Glutamatergic neuron (in vitro differentiated cells): Measurements from ENCODE around the gene MBP. TPM values are rescaled to one million over a fixed set of nuclear protein-coding genes. Genes with fewer than 3 reads are reported as not detected.

Experiments used
- DNase-seq: peaks from one replicate; pipeline ENCODE4 v3.0.0; 2022
- H3K27ac Mint-ChIP-seq: one replicate; pipeline ENCODE4 v1.8.0; 2020; ENCODE audit warnings: mild to moderate bottlenecking, mixed read lengths, inconsistent platforms; ENCODE audit not compliant: unreplicated experiment
- H3K27me3 Mint-ChIP-seq: one replicate; pipeline ENCODE4 v1.8.0; 2020; ENCODE audit warnings: mild to moderate bottlenecking, moderate library complexity, mixed read lengths, inconsistent platforms; ENCODE audit not compliant: unreplicated experiment
- H3K36me3 Mint-ChIP-seq: one replicate; pipeline ENCODE4 v1.8.0; 2020; ENCODE audit warnings: mild to moderate bottlenecking, mixed read lengths, inconsistent platforms; ENCODE audit not compliant: unreplicated experiment
- H3K4me1 Mint-ChIP-seq: one replicate; pipeline ENCODE4 v1.8.0; 2020; ENCODE audit warnings: mild to moderate bottlenecking, low read depth, mixed read lengths, inconsistent platforms; ENCODE audit not compliant: unreplicated experiment
- H3K4me3 Mint-ChIP-seq: one replicate; pipeline ENCODE4 v1.8.0; 2020; ENCODE audit warnings: mild to moderate bottlenecking, mixed read lengths, inconsistent platforms; ENCODE audit not compliant: unreplicated experiment
- H3K9me3 Mint-ChIP-seq: one replicate; pipeline ENCODE4 v1.8.0; 2020; ENCODE audit warnings: mild to moderate bottlenecking, moderate library complexity, mixed read lengths, inconsistent platforms; ENCODE audit not compliant: unreplicated experiment
- total RNA-seq: library from RNA; stranded (reverse); fragmentation: NEBNext Ultra II Directional; extraction: Animal tissue kit (Norgen Biotek cat#: 25700); gene quantifications from one replicate; pipeline ENCODE4 v1.2.1, GENCODE V29; 2021; ENCODE audit not compliant: unreplicated experiment
- TF ChIP-seq, protein P1 (sequence below): fragments of 200-600 bp; sonication (generic); IDR thresholded peaks from one replicate; pipeline ENCODE4 v1.5.0; 2021; ENCODE audit not compliant: partially characterized antibody, unreplicated experiment

MBP gene
- total RNA-seq, 1 donor from 2014 or later = 82.6 TPM

DNA sequence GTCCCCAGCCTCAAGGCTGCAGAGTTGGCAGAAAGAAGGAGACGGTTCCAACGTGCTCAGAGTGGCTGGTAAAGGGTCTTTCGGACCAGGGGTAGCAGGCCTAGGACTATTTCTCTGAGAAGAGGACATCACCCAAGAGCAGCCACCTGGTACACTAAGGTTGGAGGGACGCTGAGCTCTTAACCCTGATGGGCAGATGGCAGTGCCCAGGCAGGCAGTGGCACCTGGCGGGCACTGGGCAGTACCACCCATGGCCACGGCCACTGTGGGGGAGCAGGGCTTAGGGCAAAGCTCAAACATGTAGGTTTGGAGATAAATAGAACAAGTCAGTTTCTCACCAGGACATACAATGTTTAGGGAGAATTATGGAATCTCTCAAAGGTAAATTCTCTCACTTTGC lies 53.5 kb downstream of the MBP start:
- TF ChIP-seq, protein P1, sequence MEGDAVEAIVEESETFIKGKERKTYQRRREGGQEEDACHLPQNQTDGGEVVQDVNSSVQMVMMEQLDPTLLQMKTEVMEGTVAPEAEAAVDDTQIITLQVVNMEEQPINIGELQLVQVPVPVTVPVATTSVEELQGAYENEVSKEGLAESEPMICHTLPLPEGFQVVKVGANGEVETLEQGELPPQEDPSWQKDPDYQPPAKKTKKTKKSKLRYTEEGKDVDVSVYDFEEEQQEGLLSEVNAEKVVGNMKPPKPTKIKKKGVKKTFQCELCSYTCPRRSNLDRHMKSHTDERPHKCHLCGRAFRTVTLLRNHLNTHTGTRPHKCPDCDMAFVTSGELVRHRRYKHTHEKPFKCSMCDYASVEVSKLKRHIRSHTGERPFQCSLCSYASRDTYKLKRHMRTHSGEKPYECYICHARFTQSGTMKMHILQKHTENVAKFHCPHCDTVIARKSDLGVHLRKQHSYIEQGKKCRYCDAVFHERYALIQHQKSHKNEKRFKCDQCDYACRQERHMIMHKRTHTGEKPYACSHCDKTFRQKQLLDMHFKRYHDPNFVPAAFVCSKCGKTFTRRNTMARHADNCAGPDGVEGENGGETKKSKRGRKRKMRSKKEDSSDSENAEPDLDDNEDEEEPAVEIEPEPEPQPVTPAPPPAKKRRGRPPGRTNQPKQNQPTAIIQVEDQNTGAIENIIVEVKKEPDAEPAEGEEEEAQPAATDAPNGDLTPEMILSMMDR = no peak
- H3K9me3 Mint-ChIP-seq = peaks cover 2% of the 10 kb centered on the region
- no peak overlapping the region for H3K4me3 Mint-ChIP-seq
- H3K4me1 Mint-ChIP-seq = peaks cover 19% of the 10 kb centered on the region
- H3K27me3 Mint-ChIP-seq = peaks cover 6% of the 10 kb centered on the region
- no peak overlapping the region for H3K27ac Mint-ChIP-seq
- no peaks in the 10 kb centered on the region for H3K36me3 Mint-ChIP-seq
- no peak for DNase-seq

DNA sequence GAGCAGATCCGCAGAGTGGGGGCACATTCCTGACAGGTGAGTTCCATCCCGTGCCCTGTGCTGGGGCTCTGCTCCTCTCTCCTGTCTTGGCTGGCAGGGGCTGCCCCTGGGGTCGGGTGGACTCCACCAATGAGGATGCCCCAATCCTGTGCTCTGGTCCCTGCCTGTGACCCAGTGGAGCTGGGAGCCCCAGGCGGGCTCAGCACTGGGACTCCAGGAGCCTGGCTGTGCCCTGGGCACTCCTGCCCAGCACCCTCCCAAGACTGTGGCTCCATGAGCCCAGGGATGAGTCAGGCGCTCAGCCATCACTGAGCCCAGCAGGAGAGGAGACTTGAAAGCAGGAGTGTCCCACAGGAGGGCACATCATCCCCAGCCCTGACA lies 53.9 kb downstream of the MBP start:
- H3K4me3 Mint-ChIP-seq = no peak overlapping the region

DNA sequence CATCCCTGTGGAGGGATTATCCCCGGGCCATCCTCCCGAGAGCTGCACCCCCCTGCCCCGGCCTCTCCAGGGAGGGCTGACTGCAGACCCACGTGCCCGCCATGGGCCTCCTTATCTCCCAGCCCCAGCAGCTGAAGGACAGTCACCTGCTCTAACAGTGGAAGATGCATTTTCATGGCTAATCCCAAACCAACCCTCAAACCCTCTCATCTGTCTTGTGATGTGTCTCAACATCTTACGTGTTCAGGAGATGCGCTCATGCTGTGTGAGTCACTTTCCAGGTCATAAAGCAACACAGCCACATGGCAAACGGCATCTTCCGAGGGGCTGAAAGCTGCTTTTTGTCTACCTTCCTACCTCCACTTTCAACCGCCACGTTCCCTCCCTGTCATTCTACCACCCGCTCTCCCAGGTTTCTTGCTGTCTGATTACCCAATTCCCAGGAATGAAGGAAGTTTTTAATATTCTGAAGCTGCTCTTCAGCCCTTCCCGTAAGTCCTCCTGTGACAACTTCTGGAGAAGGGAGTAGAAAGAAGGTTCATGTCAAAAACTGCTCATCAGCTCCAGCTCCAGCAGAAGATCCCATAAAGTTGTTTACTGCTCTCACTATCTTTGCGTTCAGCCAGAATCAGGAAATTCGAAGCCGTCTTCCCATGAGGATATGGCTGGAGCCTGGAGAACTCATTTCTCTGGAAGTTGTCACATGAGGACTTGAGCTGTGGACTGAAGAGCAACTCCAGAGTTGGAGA lies 54.5 kb downstream of the MBP start:
- Mint-ChIP-seq H3K27ac (no peak overlapping the region), H3K27me3 (peaks cover 6% of the 10 kb centered on the region), H3K4me3 (no peak overlapping the region), H3K4me1 (peaks cover 23% of the 10 kb centered on the region), H3K9me3 (peaks cover 2% of the 10 kb centered on the region), H3K36me3 (no peaks in the 10 kb centered on the region)
- TF ChIP-seq, protein P1 = no peak
- no peak for DNase-seq

More for the DNA sequence above, 53.9 kb downstream of the MBP start:
- TF ChIP-seq, protein P1 = no peak
- peaks cover 18% of the 10 kb centered on the region for H3K4me1 Mint-ChIP-seq
- H3K9me3 Mint-ChIP-seq = peaks cover 2% of the 10 kb centered on the region
- DNase-seq = no peak
- H3K27ac Mint-ChIP-seq = no peak overlapping the region
- H3K36me3 Mint-ChIP-seq = no peaks in the 10 kb centered on the region
- peaks cover 6% of the 10 kb centered on the region for H3K27me3 Mint-ChIP-seq

- H3K4me1 Mint-ChIP-seq = peaks cover 23% of the 10 kb centered on the region
- TF ChIP-seq, protein P1 = no peak
- H3K27me3 Mint-ChIP-seq = peaks cover 3% of the 10 kb centered on the region
- no peak for DNase-seq
- peaks cover 2% of the 10 kb centered on the region for H3K9me3 Mint-ChIP-seq
- H3K4me3 Mint-ChIP-seq = no peak overlapping the region
- no peaks in the 10 kb centered on the region for H3K36me3 Mint-ChIP-seq
- H3K27ac Mint-ChIP-seq = no peak overlapping the region
Measured at GRCh38 chr18:77077401-77077800, 55.2 kb downstream of the MBP start.

GRCh38 chr18:77076111-77076510 lies 56.5 kb downstream of the MBP start:
- H3K27me3 Mint-ChIP-seq = peaks cover 3% of the 10 kb centered on the region
- TF ChIP-seq, protein P1 = no peak
- H3K4me1 Mint-ChIP-seq = peaks cover 29% of the 10 kb centered on the region
- H3K36me3 Mint-ChIP-seq = peaks cover 1% of the 10 kb centered on the region
- no peak overlapping the region for H3K27ac Mint-ChIP-seq
- no peak overlapping the region for H3K4me3 Mint-ChIP-seq
- DNase-seq = no peak
- H3K9me3 Mint-ChIP-seq = peaks cover 2% of the 10 kb centered on the region
